Raji (cell line): ENCODE results near the gene MEIS1.

ENCODE experiments used
- POLR2A ChIP-seq: IDR thresholded peaks from 2 replicates; pipeline ENCODE4 v1.6.1; 2011; ENCODE audit warnings: low read depth, low read length, control low read depth; ENCODE audit not compliant: insufficient read depth

MEIS1 gene

DNA sequence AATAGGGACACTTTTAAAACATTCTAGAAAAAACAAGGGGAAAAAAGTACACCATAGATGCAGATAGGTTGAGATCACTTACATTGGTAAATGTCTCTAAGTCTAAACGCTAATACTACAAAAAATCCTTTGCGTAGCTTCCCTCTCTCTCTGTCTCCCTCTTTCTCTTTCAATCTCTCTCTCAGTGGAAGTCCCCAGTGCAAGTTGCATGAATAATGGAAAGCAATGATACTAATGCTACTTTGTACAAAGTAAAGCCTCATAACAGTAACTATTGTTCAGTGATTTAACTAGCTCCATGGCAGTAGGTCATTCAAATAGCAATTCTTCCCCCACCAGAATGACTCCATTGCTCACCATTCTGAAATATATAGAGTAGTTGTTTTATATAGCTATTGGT is 12.8 kb downstream of the MEIS1 start:
- TF ChIP-seq POLR2A = no peak

DNA sequence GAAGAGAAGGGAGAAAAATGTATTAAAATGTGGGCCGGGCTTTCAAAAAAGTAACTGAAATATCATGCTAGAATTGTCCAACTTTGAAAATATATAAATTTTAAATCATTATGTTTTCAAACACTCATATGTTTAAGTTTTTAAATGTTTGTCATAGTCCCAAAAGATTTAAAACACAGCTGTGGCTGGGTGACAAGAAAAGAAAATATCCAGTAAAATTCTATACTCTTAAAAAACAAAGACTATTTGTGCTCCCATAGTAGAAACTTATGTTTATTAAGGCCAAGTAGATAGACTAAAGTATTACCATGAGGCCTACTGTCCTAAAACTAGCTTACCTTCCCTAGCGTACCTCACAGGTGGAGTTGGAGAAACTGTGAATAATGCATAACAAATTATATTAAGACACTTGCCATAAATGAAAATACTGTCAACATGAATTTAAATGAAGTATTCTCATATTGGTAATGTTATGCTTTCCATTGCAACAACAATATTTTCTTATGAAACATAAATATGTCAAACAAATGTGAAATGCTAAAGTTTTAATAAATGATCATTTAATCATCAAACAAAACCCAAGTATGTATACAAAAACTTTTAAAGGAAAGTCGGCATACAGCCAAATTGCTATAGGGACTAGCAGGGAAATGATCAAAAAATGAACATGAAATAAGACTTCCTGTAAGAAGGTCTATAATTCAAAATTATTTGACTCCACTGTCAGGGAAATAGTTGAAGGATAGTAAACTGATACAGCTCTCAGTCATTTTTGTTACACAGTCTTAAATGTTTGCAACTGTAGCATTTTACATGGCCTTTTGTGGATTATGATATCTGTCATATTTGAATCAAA is 13.4 kb downstream of the MEIS1 start:
- no peak for TF ChIP-seq POLR2A

DNA sequence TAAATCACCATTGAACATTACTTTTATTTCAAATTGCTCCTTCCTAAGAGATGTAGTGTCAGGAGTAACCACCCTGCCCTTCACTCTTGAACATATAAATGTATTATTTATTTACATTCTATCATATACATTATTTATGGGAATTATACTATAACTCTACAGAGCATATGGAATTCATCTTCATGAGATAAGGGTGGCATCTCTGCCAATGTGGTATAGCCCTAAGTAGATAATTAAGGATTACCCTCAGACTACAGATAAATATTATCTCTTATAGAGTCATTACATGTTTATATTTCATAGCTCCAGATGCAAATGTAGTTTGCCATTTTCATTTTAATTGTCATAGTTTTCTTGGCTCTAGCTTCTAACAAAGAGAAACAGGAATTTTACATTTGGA is 17.3 kb downstream of the MEIS1 start:
- TF ChIP-seq POLR2A = no peak

DNA sequence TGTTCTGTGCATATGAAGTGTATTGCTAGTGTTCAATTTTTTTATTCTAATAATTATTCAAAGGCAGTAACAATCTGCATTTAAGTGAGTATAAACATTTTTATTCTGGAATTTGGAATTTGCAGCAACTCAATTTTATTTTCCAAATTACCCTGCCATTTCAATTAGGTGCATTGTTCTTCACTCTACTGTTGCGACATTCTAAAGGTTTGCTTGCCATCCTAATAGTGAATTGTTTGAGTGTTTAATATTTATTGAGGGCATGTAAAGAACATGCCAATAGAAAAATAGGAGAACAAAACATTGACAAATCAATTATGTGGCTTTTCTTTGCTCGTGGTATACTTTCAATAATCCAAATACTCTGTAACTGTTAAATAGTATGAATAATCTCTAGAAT is 18.0 kb downstream of the MEIS1 start:
- no peak for TF ChIP-seq POLR2A

DNA sequence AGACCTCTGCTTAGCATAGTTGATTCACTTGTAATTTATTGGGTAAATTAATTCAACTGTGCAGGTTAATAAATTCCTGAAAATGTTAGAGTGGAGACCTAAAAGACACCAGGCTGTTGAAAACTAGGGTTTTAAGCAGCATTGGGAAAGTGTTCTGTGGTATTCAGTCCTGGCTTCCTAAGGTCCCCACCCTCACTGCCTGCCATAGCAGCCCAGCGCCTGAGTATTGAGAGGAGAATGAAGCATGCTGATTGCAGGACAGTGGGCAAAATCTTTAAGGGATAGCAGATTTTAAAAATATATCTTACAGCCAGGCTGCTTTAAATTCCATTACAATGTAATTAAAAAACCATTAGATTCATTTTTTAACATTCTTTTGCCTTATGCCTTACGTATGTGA is 20.6 kb downstream of the MEIS1 start:
- no peak for TF ChIP-seq POLR2A

DNA sequence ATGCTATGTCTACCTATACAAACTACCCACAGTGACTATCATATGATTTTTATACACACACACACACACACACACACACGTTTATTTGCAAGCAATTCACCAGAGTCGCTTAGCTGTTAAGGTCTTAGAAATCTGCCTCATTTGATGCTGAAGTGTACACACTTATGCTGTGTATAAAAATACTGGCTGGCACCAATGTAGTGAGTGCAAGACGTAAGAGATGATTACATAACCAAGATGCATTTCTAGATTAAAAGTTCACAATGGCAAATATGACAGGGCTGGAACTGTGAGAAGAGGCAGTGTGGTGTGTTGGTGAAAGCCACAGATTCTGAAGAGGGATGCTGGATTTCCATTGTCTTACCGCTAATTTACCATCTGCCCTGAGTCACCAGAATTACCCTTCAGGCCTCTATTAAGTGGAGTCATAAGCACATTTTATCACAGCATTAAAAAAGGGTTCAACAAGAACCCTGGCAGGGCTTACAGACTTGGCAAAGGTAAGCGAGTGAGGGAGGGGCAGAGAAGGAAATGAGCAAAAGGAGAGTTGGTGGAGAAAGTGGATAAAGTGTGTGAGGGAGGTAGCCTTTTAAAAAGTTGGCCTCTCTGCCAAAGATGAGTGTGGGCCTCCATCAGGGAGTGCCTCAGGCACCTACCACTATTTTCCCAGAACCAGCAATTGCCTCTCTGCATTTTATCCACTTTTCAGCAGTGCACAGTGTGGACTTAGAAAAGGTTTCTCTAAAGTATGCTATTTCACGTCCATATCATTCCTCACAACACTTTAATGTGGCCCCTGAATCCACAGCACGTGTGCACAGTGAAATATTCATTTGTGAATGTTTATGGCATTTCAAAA is 21.5 kb downstream of the MEIS1 start:
- no peak for TF ChIP-seq POLR2A

DNA sequence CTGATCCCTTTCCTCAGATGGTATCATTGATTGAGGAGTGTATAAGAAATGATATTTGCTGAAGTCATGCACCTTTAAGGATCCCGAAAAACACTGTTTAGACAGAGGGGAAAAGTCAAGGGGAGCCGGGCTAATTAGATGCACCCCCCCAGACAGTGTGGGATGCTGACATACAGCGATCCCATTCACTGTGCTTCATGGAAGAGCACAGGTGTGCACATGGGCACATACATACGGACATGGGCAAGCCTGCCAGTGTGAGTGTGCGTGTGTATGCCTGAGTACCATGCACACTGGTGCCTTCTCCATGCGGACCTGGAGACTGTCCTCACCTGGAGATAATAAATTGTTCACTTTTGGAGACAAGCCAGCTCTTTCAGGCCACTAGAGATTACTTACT is 22.6 kb downstream of the MEIS1 start:
- TF ChIP-seq POLR2A = no peak

DNA sequence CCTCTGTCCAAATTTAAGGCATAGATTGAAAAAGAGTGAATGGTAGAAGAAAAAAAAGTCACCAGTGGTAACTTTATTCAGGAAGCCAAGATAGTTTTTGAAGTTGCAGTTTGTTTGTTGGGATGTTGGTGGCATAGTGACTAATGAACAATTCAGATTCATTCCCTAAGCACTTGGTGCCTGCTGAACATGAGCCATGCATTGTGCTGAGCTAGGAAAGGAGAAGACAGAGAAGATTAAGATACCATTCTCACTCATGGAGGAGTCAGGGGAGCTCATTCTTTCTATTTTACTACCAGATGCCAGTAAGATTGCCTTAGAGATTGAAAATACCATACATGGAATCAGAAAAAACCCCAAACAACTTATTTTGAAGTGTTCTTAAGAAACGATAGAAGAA is 25.1 kb downstream of the MEIS1 start:
- no peak for TF ChIP-seq POLR2A

DNA sequence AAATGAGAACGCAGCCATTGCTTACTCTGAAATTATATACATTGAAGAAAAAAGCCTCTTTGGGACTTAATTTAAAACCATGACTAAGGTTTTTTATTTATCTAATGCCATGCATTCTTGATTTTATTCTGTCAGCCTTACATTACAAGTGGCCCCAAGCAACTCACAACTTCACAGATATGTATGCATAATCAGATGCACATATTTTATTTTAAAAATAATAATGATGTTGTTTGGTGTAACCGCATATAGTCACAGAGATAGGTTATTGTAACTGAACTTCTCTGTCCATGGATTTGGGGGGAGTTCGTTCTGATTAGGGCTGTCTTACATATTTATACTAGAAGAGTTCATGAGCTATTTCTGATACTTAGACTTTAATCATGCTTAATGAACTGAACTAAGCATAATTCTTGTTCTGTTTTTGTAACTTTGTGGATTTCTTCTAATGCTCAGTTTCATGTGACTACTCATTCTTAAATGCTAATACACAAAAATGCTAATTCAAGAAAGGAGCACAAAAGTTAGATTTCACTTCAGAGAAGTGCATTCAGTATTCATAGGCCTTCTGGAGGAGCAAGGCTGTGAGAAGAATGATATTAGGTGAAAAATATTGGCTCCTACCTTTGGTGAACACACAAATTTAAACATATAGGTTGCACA is 26.2 kb downstream of the MEIS1 start:
- TF ChIP-seq POLR2A = no peak

DNA sequence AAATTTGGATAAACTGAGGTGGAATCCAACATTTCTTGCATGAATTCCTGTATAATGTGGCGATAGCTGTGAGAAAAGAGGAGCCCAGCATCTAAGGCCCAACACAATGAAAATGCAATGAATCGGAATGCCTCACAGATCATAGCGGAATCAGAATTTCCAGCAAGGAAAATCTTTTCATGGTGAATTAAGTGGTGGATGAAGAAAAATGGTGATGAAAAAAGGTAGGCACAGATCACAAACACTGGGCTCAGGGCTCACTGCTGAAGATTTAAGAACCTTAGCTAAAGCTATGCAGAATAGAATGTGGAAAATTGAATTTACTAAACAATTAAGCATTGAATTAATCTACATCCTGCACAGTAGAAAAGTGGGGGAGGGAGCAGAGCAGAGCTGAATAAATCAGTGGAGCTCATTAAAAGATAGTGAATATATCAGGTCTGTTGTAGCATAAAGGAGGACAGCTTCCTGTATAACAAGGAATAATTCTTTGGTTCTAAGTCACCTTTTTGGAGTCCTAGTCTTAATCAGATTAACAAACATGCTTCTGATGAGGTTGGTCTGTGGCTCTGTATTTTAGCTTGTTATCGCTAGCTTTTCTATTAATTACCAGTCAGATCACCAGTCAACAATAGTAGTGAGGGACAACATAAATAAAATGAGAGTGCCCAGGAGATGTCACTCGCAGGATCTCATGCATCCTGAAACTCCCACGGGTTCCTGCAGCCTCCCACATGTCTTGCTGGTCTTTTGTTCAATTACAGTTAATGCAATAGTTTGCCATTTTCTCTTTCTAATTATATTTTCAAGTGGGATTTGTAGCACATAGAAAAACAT is 27.0 kb downstream of the MEIS1 start:
- no peak for TF ChIP-seq POLR2A

DNA sequence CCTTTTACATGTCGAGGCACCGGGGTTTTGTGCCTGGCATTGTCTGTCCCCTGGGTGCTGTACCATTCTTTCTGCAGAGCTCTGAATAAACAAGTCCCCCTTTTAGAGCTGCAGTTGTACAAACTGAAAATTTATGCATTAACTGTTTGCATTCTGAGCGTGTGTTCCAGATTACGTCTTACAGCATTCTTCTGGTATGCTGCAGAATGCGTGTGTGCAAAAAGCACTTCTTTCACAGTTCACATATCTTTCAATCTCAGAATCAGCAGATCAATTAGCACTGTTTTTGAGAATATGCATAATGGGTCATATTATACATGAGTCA is 27.5 kb downstream of the MEIS1 start:
- TF ChIP-seq POLR2A = no peak

DNA sequence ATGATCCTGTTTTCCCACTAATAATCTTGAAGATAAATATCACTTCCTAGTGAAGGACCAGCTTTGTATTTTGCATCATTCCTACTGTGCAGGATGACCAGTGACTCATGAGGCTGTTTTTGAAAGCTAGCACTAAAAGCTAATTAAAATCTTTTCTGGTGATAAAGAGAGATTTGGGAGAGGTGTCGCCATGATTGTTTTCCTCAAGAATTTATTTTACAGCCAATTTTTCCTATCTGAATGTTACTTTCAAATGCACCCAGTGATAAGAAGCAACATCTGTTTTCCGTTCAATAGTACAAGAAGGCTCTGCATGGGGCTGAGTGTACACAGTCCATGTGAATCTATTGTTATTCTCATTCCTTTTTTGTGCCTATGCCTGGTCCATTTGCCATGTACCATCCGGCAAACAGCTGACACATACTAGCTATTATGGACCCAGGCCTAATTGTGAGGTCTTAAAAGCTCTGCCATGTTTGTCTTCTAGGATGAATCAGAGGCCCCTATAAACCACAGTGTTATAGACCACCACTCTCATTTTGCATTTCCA is 28.4 kb downstream of the MEIS1 start:
- TF ChIP-seq POLR2A = no peak

DNA sequence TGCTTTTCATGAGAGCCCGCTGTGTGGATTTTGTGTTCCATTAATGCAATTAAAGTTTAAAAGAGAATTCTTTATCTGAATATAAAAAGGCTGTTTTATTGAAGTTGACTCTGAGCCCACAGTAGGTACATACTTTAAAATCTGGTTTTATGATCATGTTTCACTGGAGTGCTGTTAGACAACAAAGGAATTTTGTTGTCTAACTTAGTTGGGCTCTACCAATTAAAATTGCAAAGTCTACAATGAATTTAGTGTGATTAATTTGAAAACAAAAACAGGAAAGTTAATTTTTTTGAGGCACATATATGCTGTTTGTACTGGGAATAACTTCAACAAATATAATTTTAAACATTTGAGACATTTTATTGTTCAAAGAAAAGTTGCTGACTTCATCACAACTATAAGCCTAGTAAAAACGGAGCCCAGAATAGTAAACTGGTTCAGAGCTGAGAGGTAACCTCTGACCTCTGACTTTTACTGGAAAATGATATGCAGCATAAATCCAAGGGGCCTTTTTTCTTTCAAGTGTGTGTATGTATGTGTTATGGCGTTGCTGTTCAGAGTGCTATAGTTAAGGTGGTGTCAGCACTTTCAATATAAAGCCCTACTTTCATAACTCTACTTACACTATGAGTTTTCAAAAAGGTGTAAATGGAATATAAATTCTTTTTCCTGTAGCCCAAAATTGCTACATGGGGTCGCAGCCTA is 30.2 kb downstream of the MEIS1 start:
- no peak for TF ChIP-seq POLR2A

DNA sequence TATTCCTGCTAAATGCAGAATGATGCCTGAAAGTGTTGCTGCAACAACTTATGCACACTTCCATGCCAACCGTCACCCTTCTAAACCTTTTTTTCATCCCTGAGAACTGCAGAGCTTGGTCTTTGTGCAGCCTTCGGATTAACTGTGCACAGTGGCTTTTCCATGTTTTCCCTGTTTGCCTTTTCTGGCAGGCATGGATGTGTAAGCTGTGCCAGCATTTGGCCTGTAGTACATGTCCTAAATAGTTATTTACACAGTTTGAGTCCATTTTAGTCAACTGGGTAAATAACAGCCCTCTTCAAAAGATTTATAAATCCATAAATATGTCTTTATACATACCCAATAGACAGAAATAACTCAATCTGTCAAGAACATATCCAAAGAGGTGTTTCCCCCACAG is 31.5 kb downstream of the MEIS1 start:
- TF ChIP-seq POLR2A = no peak
